ENCODE measurements around the gene TEX35.

GRCh38 chr1:178537382-178538090 lies 24.6 kb downstream of the TEX35 start:
- TF ChIP-seq CTCF (IDR thresholded peaks at IDR 0.05) (no peak), POLR2A (IDR thresholded peaks at IDR 0.05) (no peak)

Measured in testis (tissue), 2 donors.